ENCODE measurements around the gene PAK5.
A peak's percentile ranks its signal among the peaks of the same experiment; 100 is the strongest.

The PAK5 gene

DNA sequence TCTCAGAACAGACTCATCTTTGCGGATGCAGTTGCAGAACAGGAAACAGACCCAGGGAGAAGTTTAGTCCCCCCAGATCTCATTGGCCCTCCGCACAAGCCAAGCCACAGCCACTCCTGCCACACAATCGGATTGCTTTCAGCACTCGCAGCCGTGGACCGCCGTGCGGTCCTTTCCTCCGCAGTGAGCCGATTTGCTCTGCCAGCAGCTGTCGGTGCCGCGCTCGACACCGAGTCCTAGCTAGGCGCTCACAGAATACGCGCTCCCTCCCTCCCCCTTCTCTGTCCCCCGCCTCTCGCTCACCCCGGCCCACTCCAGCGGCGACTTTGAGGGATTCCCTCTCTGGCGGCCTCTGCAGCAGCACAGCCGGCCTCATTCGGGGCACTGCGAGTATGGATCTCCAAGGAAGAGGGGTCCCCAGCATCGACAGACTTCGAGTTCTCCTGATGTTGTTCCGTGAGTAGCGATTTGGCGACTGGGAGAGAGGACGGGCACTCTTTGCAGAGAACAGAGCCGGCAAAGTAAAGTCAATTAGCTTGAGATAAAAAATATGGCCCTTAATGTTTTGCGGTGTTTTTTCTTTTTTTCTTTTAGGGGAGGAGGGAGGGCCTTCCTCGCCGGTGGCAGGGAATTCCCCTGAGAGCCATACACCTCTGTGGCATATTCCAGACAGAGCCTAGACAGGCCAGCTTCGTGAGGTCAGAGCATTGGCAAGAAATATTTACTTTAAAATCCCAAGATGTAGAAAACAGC lies 324.2 kb downstream of the PAK5 start, which contains the start of gene LAMP5:
Gene LAMP5, plus strand, starts transcription at position 130 of the 753 bp plus-strand sequence. Its CDS starts 263 bp downstream, at position 393.
- no peak for DNase-seq

DNA sequence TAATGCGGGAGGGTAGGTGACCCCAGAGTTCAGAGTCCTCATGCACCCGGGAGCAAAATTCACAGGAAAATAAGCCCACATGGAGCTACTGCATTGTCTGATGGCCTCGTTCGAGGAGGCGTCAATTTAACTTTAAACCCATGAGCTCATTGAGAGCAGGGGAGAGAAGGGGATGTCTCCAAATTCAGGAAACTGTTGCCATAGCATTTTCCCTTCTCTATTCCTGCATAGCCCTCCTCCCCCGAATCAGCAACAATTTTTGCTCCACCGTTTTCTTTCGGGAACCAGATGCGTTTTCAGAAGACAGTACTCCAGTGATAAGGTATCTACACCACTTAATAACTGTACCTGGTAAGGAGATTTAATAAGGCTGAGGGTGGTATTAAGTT lies 324.8 kb downstream of the PAK5 start:
- no peak for DNase-seq

DNA sequence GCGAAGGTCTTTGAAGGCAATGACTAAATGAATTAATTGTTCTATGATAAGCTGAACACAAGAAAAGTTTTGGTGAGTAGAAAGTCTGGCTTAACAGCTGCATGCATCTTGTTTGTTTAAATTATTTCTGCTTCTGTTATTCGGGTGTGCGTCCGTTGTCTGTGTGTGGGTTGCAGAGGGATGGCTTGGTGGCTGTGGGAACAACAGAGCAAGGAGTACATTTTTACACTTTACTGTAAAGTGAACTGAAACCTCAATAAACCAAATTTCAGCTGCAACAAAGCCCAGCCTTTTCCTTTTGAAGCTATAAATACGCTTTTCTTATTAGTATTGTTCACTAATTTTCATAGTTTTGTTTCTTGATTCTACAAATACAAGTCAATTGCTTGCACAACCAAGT lies 328.0 kb downstream of the PAK5 start:
- no peak for DNase-seq

DNA sequence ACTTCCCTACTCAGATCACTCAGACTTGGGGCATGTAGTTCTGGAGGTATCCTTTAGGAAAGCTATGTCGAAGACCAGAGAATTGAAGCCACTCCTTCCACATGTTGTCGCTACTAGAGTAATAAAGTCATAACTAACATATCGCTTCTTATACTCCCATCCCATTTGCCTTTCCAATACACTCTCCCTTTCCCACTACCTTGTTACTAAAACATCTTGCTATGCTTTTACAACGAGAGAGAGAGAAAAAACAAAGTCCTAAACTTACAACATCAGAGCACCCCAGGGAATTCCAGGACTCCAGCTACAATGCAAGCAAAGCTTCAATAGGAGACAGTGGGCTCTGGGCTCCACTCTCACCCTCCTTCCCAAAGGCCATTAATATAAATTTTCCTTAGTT lies 329.6 kb downstream of the PAK5 start:
- DNase-seq = no peak

DNA sequence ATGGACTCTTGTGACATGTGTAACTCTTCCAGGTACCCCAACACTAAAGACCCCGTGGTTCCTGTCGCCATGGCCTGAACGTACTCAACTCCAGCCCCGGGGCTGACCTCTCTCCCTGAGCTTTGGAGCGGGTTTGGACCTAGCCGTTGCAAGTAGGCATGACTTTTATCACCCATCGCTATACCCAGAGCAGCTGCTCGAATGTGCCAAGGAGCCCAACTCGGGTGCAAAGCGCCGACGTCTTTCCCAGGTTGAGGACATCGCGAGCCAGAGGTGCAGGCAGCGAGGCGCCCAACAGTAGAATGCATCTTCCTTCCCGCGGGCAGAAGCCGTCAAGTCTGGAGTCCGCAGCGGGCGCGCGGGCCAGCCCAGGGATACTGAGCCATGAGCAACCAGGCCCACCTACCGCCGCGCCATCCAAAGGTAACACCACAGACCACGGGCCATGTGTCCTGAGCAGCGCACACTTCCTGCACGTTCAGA lies 330.1 kb downstream of the PAK5 start:
- DNase-seq = no peak

DNA sequence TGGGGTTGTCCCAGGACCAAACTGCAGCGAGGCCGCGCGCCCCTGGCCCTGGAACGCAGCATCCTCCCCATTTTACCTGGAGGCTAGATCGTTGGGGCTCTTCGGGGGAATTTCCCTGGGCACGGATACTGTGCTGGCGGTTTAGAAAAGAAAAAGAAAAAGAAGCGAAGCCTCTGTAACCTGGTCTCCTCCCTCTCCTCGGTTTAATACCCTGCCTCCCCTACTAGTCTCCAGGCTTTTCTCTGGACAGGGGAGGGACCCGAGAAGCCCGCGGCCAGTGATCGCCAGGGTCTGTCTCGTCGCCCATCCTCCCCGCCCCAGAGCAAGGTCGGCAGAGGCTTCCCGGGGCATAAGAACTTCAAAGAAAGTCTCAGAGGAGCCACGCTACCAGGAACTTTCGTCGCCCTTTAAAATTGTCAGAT lies 330.6 kb downstream of the PAK5 start:
- no peak for DNase-seq

DNA sequence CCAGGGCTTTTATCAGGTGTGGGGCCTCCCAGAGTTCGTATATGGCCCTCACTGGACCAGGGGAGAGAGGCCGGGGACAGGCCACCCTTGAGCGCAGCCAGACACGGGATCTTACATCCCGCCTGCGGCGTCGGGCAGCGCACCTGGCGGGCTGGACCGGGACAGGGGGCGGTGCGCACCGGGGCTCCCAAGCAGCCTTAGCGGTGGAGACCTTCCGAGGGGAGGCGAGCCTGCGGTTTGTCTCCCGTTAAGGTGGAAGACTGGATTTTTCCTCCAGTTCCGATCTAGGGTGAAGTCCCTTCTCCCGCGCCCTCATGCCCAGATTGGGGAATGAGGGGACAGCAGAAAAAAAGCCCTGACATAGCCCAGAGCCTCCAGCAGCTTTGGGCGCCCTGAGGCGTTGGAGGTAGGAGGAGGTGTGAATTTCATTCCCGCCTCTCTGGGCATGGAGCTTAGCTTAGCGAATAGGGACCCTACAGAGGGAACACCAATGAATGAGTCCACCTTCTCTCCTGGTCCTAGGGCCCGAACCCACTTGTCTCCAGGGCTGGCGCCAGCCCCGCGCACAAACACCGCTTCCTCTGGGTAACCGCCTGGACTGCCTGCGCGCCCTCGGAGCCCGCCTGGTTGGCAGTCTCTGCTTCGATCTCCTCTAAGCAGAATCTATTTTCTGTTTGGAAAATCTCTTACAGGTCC lies 331.2 kb downstream of the PAK5 start:
- DNase-seq = no peak

DNA sequence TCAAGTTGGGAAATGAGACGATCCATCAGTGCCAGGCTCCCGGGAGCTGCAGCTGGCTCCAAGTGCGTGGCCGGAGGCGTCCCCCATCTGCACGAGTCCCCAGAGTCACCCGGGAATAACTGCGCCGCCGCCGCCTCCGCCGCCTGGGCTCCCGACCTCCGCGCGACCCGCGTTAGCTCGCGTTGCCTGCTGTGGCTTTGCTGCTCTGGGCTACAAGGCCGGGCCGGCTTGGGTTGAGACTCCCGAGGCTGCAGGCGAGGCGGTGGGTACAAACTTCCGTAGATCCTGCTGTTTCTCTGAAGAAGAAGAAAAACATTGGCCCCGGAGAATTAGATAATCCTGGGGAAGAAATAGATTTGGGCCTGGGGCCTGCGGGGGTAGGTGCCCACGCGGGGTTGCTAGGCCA lies 331.9 kb downstream of the PAK5 start:
- no peak for DNase-seq

DNA sequence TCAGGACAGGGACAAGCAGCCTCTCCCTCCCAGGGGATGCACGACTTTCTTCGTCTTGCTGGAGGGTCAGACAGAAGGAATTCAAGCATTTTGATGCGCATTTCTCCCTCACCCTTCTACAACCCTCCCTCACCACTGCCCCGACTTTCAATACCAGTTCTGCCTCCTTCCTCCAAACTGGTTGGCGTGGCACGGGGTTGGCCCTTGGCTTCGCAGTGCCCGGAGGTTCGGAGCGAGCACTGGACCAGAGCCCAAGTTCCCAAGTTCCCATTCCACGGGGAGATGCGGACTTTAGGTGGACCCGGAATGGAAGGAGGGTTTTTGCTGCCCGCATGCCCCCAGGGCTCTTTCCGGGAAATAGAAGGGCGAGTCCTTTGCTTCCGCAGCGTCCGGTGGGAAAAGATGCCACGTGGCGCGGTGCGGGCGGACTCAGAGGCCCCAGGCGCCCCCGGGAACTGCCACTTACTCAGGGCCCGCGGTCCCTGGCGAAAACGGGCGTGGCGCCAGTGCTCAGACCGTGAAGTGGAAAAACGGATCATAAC lies 332.5 kb downstream of the PAK5 start:
- no peak for DNase-seq

DNA sequence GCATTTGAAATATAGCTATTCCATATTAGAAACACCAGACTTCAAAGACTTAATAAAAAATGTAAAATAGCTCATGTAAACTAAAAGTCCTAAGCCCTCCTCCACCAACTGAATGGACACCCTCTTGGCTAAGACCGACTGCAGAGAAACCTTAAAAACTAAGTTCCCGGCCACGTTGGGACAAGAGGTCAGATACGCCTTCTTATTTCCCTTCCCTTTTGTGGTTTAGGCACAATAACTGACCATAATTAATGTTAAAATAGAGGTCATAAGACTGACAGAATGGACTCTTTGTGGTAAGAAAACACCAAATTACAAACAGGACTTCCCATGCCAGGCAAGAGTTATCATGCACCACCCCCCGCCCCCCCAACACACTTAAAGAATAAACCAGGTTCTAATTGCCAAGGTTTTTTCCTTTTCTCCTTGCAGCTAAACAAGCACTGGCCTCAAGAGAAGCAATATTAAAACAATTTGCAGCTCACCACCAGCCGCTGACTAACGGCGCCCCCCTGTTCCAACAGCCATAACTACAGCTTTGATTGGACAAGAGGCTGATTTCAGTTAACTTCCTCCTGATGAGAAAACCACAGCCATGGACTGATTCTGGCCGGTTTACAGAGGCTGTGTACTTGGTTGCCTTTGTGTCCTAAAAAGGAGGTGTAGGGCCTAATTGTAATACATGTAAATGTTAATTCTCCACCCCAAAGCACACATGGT lies 335.2 kb downstream of the PAK5 start:
- DNase-seq = no peak

DNA sequence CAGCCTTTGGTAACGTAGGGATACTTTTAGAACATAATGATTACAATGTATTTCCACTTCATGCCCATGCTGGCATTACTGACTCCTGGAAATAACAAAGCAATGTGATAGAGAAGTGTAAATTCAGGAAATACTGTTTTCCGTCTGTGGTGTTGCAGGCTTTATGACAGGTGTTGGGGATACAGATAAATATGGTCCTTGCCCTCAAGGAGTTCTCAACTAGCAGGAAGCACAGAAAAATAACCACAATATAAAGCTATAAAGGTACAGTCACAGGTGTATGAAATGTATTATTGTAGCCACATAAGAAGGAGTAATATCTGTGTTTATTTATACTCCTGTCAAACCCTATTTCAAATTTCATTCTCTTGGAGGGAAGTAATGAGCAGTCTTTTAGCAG lies 337.4 kb downstream of the PAK5 start:
- DNase-seq = no peak

DNA sequence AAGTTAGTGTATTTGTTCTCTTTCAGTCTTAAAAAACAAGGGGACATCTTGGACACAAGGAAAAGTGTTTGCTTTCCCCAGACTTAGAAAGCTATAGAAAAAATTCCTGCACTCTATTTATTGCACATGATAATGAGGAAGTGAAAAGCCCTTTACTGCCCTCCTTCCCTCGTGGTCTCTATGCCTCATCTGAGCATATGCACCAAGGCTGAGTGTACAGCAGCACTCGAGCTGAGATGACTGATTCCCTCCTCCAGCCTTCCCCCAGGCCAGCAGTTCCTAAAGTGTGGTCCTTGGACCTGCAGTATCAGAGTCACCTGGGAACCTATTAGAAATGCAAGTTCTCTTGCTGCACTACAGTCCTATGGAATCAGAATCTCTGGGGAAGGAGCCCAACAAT lies 338.8 kb downstream of the PAK5 start:
- peak in 1 of 2 donors; percentile 38 for DNase-seq

DNA sequence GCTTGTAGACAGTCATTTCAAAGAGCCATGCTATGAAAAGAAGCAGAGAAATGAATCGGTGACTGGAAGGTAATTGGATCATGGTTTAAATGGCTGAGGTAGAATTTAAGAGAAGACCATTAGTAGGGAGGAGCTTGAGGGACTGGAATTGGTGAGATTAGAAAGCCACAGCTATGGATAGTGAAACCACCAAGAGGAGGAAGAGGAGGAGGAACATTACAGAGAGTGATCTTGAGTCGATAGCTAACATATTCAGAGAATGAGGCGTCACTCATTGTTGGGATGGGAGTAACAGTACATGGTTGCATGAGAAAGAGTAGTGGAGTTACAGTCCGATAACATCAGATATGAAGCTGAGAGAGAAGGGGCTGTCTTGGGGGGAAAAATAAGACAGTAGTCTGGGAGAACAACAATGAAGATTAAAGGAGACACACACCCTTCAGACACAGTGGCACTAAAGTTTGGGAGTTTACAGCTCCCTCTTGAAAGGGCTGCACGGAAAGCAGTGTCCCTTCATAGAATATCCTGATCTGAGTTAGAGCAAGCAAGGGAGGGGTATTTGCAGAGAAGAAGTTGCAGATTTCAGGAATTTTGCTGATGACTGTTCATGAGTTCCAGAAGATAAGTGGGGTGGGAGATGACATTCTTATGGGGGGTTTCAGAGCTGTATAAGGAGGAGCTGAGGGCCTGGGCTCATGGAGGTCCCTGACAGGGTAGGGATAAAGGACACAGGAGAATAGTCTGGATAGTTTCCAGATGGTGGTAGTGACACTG lies 339.6 kb downstream of the PAK5 start:
- DNase-seq = no peak

DNA sequence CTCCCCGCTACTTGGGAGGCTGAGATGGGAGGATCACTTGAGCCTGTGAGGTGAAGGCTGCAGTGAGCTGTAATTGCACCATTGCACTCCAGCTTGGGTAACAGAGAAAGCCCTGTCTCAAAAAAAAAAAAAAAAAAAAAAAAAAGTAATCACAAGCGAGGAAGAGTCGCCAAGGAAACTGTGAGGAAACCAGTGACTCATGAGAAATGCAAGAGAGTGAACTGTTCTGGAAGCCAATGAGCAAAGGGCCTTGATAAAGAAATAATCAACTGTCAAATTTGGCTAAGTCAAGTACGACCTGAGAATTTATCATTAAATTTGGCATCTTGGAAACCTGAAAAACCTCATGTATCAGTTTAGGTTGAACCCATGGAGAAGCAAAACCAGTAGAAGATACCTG lies 340.6 kb downstream of the PAK5 start:
- no peak for DNase-seq

DNA sequence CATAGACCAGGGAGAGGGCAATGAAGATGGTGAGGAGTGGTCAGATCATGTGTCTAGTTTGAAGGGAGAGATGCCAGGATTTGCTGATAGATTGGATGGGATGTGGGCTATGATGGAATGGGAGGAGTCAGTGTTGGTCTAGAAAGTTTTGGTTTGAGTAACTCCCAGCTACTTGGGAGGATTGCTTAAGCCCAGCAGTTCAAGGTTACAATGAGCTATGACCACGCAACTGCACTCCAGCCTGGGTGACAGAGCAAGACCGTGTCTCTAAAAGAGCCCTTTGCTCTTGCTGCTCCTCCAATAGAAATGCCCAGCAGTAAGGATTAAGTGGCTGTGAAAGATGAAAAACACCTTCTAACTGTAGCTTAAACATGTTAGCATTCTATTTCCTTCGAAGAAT lies 342.7 kb downstream of the PAK5 start:
- DNase-seq = no peak

DNA sequence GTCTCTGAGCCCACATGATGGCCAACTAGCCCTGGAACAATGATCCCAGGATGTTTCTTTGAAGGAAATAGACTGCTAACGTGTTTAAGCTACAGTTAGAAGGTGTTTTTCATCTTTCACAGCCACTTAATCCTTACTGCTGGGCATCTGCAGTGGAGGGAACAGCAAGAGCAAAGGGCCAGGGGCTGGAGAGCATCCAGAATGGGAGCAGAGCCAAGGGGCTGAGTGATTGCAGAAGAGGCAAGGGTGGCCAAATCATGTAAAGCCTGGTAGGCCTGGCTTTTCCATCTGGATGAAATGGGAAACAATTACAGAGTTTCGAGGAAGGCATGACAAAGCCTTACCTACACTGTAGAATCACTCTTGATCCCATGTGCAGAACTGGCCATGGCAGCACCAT lies 343.2 kb downstream of the PAK5 start:
- DNase-seq = no peak

DNA sequence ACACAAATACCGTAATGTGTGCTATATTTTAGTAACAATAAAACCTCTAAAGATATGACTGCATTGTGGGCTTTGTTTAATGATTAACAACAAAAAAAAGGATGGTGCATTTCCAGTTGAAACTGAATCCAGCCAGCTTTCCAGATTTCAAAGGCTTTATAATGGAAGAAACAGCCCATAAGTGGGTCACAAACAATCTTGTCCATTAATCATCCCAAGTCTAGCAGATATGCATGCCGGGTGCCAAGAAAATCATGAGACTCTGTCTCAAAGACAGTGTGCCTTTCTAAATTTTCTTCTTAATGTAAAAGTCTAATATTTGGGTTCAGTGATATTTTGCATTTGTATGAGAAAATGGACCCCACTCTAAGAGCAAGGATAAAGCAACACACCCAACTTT lies 345.1 kb downstream of the PAK5 start:
- no peak for DNase-seq

DNA sequence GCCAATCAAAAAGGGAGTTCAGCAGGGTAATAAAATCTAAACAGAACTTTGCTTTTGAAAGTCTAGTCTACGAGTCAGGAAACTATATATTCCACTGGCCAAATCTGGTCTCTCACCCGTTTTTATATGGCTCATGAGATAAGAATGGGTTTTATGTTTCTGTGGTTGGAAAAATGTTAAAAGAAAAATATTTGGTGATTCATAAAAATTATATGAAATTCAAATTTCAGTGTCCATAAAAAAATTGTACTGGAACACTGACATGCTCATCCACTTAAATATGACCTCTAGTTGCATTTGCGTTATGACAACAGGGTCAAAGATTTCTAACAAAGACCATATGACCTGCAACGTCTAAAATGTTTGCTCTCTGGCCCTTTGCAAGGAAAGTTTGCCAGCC lies 346.8 kb downstream of the PAK5 start:
- DNase-seq = no peak

DNA sequence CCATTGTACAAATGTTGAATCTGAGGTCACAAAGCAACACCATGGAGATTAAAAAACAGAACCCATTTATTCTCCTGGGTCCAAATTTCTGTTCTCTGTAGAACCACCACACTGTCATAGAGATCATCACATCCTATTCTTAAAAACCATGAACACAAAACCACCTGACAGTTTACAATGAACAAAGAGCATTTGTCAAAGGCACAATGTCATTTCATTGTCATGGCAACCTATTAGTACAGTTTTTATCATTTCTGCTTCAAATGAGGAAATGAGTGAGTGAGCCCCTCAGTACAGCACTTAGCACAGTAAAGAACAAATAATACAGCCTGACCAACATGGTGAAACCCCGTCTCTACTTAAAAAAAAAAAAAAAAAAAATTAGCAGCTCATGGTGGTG lies 347.6 kb downstream of the PAK5 start:
- no peak for DNase-seq

DNA sequence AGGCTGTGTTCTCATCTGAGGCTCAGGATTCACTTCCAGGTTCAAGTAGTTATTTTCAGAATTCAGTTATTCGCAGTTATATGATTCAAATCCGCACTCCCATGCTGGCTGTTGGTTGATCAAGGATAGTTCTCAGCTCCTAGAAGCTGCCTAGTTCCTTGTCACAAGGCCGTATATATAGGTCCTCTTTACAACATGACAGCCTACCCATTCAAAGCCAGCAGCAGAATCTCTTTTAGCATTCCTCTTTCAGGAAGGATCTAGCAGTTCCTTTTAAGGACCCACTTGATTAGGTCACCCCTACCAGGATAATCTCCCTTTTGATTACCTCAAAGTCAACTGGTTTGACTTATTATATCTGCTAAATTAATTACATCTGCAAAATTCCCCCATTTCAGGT lies 348.2 kb downstream of the PAK5 start:
- DNase-seq = no peak

DNA sequence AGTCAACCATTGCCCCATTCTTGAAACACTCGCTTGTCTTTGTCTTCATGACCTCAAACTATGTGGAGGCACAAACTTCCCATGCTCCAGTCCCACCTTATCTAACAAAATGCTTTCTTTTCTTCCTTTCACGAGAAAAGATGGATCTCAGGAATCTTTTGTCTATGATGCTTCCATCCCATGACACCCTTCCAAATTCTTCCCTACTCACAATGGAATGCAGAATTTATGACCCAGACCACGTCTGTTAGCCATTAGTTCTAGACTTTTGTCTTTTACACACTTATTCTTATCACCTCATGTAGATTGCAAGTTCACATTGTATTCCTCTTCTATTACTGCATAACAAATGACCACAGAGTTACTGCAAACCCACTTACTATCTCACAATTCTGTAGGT lies 348.7 kb downstream of the PAK5 start:
- no peak for DNase-seq

DNA sequence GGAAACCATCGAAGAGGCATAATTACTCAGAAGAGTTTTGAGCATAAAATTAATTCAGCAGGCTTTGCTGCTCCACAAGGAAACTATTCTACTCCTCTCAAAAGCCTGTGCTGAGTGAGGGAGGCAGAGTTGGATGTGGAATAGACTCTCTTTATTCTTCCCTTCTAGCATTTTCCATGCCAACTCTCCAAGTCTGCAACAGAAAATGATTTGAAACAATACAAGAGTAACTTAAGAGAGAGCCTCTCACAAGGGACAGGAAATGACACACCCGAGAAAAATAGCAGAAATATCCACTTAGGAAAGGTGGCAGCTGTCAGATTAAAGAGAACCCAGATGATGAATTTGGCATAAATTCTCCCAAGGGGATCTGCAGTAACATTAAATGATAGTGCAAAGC lies 350.8 kb downstream of the PAK5 start:
- no peak for DNase-seq

Measured in CD4-positive, alpha-beta T cell treated with Interleukin-4 for 1 hour (primary cell).